Osteocyte (in vitro differentiated cells): Measurements from ENCODE around the gene BMP2. TPM values are rescaled to one million over a fixed set of nuclear protein-coding genes. Genes with fewer than 3 reads are reported as not detected.

ENCODE experiments used
- DNase-seq: peaks from one replicate; pipeline ENCODE4 v3.0.0; 2021; ENCODE audit warnings: mixed read lengths; ENCODE audit not compliant: unreplicated experiment; ENCODE audit errors: extremely low spot score
- H3K27ac Mint-ChIP-seq: one replicate; pipeline ENCODE4 v1.8.0; 2021; ENCODE audit warnings: mild to moderate bottlenecking, mixed read lengths; ENCODE audit not compliant: unreplicated experiment
- H3K27me3 Mint-ChIP-seq: one replicate; pipeline ENCODE4 v1.8.0; 2021; ENCODE audit warnings: mixed read lengths; ENCODE audit not compliant: unreplicated experiment
- H3K36me3 Mint-ChIP-seq: one replicate; pipeline ENCODE4 v1.8.0; 2021; ENCODE audit warnings: mixed read lengths; ENCODE audit not compliant: unreplicated experiment
- H3K4me1 Mint-ChIP-seq: one replicate; pipeline ENCODE4 v1.8.0; 2021; ENCODE audit warnings: mixed read lengths; ENCODE audit not compliant: unreplicated experiment
- H3K4me3 Mint-ChIP-seq: one replicate; pipeline ENCODE4 v1.8.0; 2021; ENCODE audit warnings: mild to moderate bottlenecking, moderate library complexity, mixed read lengths; ENCODE audit not compliant: unreplicated experiment
- H3K9me3 Mint-ChIP-seq: one replicate; pipeline ENCODE4 v1.8.0; 2021; ENCODE audit warnings: mixed read lengths; ENCODE audit not compliant: unreplicated experiment
- CTCF ChIP-seq: fragments of 200-600 bp; sonication (generic); IDR thresholded peaks from 2 replicates; pipeline ENCODE4 v1.5.0; 2021; ENCODE audit warnings: antibody characterized with exemption, mild to moderate bottlenecking, moderate library complexity
- total RNA-seq: library from RNA; stranded (reverse); gene quantifications from 2 replicates; pipeline ENCODE4 v1.2.1, GENCODE V29; 2021

The BMP2 gene
- total RNA-seq, 1 donor from 2014 or later: 0.86 TPM

- Mint-ChIP-seq H3K27me3 (peaks cover 18% of the 10 kb centered on the region), H3K36me3 (no peaks in the 10 kb centered on the region), H3K4me1 (no peaks in the 10 kb centered on the region), H3K4me3 (no peak overlapping the region), H3K27ac (no peak overlapping the region), H3K9me3 (peaks cover 8% of the 10 kb centered on the region)
- TF ChIP-seq CTCF: no peak
- no peak for DNase-seq
These were observed 34.7 kb downstream of the BMP2 start for GRCh38 chr20:6802227-6802626.

GRCh38 chr20:6806275-6806674 is 38.8 kb downstream of the BMP2 start:
- no peak for DNase-seq
- H3K36me3 Mint-ChIP-seq: no peaks in the 10 kb centered on the region
- no peak for TF ChIP-seq CTCF
- H3K27me3 Mint-ChIP-seq: peaks cover 6% of the 10 kb centered on the region
- H3K4me1 Mint-ChIP-seq: no peaks in the 10 kb centered on the region
- H3K9me3 Mint-ChIP-seq: peaks cover 8% of the 10 kb centered on the region
- no peak overlapping the region for H3K27ac Mint-ChIP-seq
- H3K4me3 Mint-ChIP-seq: no peak overlapping the region

GRCh38 chr20:6811262-6812035 is 44.0 kb downstream of the BMP2 start:
- Mint-ChIP-seq H3K4me3 (no peak overlapping the region), H3K27me3 (peaks cover 18% of the 10 kb centered on the region), H3K9me3 (peaks cover 1% of the 10 kb centered on the region), H3K36me3 (no peaks in the 10 kb centered on the region), H3K4me1 (no peaks in the 10 kb centered on the region), H3K27ac (no peak overlapping the region)
- DNase-seq: no peak
- no peak for TF ChIP-seq CTCF

DNA sequence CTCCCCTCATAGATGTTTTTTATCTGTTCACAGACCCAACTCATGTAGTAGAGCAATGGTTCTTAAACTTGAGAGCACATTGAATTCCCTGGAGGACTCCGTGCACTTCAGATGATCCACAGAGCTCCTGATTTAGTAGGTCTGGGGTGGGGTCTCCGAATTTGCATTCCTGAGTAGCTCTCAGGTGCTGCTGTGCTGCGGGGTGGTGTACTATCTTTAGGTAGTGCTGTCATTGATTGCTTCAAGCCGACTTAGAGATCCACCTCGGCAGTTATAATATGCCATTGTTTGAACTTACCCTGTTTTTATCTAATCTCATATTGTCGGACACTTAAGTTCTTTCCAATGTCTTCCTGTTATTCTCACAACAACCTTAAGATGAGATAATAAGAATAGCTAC is 45.0 kb downstream of the BMP2 start:
- no peak for DNase-seq
- no peaks in the 10 kb centered on the region for H3K9me3 Mint-ChIP-seq
- H3K36me3 Mint-ChIP-seq: no peaks in the 10 kb centered on the region

More for the DNA sequence above, 45.0 kb downstream of the BMP2 start:
- Mint-ChIP-seq H3K27ac (no peak overlapping the region), H3K27me3 (peaks cover 19% of the 10 kb centered on the region), H3K4me1 (no peaks in the 10 kb centered on the region), H3K4me3 (no peak overlapping the region)
- no peak for TF ChIP-seq CTCF
